Measurements from ENCODE around the gene NDUFV1. TPM values are rescaled to one million over a fixed set of nuclear protein-coding genes. Genes with fewer than 3 reads are reported as not detected.
"Not testable (repeated sequence)": the region's sequence is repeated elsewhere in the genome, so short reads cannot be mapped to it uniquely, and the experiment has no call there.

NDUFV1 gene
- total RNA-seq, 1 donor from 2014 or later: 180 TPM

GRCh38 chr11:67635231-67635521, 28.4 kb downstream of the NDUFV1 start:
- Mint-ChIP-seq H3K27me3 (ENCODE audit: unreplicated experiment) (peaks cover 2% of the 10 kb centered on the region), H3K4me3 (ENCODE audit: unreplicated experiment) (no peak overlapping the region), H3K36me3 (ENCODE audit: unreplicated experiment) (no peaks in the 10 kb centered on the region), H3K27ac (ENCODE audit: unreplicated experiment) (no peak overlapping the region), H3K4me1 (ENCODE audit: unreplicated experiment) (peaks cover 6% of the 10 kb centered on the region), H3K9me3 (ENCODE audit: unreplicated experiment) (no peaks in the 10 kb centered on the region)
- TF ChIP-seq CTCF (IDR thresholded peaks at IDR 0.05): no peak
- DNase-seq (ENCODE audit: extremely low spot score, unreplicated experiment): no peak

GRCh38 chr11:67636962-67637361, 30.2 kb downstream of the NDUFV1 start:
- TF ChIP-seq CTCF (IDR thresholded peaks at IDR 0.05): no peak
- H3K4me3 Mint-ChIP-seq (ENCODE audit: unreplicated experiment): no peak overlapping the region
- H3K4me1 Mint-ChIP-seq (ENCODE audit: unreplicated experiment): no peaks in the 10 kb centered on the region

GRCh38 chr11:67637441-67637840, 30.7 kb downstream of the NDUFV1 start:
- DNase-seq (ENCODE audit: extremely low spot score, unreplicated experiment); H3K36me3 Mint-ChIP-seq (ENCODE audit: unreplicated experiment); H3K27me3 Mint-ChIP-seq (ENCODE audit: unreplicated experiment); H3K27ac Mint-ChIP-seq (ENCODE audit: unreplicated experiment); H3K4me1 Mint-ChIP-seq (ENCODE audit: unreplicated experiment); H3K9me3 Mint-ChIP-seq (ENCODE audit: unreplicated experiment); H3K4me3 Mint-ChIP-seq (ENCODE audit: unreplicated experiment): not testable (repeated sequence)

More at GRCh38 chr11:67636962-67637361, 30.2 kb downstream of the NDUFV1 start:
- Mint-ChIP-seq H3K27me3 (ENCODE audit: unreplicated experiment) (peaks cover 2% of the 10 kb centered on the region), H3K27ac (ENCODE audit: unreplicated experiment) (no peak overlapping the region), H3K36me3 (ENCODE audit: unreplicated experiment) (no peaks in the 10 kb centered on the region), H3K9me3 (ENCODE audit: unreplicated experiment) (no peaks in the 10 kb centered on the region)
- no peak for DNase-seq (ENCODE audit: extremely low spot score, unreplicated experiment)

- peak; percentile 80 for DNase-seq (ENCODE audit: extremely low spot score, unreplicated experiment)
- H3K4me1 Mint-ChIP-seq (ENCODE audit: unreplicated experiment): no peaks in the 10 kb centered on the region
- no peak overlapping the region for H3K4me3 Mint-ChIP-seq (ENCODE audit: unreplicated experiment)
- peaks cover 2% of the 10 kb centered on the region for H3K27me3 Mint-ChIP-seq (ENCODE audit: unreplicated experiment)
- H3K27ac Mint-ChIP-seq (ENCODE audit: unreplicated experiment): no peak overlapping the region
- no peaks in the 10 kb centered on the region for H3K9me3 Mint-ChIP-seq (ENCODE audit: unreplicated experiment)
- no peaks in the 10 kb centered on the region for H3K36me3 Mint-ChIP-seq (ENCODE audit: unreplicated experiment)
- TF ChIP-seq CTCF (IDR thresholded peaks at IDR 0.05): no peak
Measured at GRCh38 chr11:67638535-67639437, 32.0 kb downstream of the NDUFV1 start.

GRCh38 chr11:67639438-67639859, 32.7 kb downstream of the NDUFV1 start, which contains the start of gene TBX10:
Gene TBX10, minus strand, starts transcription at chr11:67639763. Its CDS starts 291 bp downstream, at chr11:67639472.
- no peak for DNase-seq (ENCODE audit: extremely low spot score, unreplicated experiment)
- Mint-ChIP-seq H3K27me3 (ENCODE audit: unreplicated experiment) (peaks cover 2% of the 10 kb centered on the region), H3K9me3 (ENCODE audit: unreplicated experiment) (no peaks in the 10 kb centered on the region), H3K27ac (ENCODE audit: unreplicated experiment) (no peak within 1 kb of the TSS), H3K36me3 (ENCODE audit: unreplicated experiment) (no peaks in the 10 kb centered on the region), H3K4me1 (ENCODE audit: unreplicated experiment) (no peaks in the 10 kb centered on the region), H3K4me3 (ENCODE audit: unreplicated experiment) (no peak within 1 kb of the TSS)
- TF ChIP-seq CTCF (IDR thresholded peaks at IDR 0.05): no peak

All from osteocyte (in vitro differentiated cells).